Ovary (tissue), 9 donors: ENCODE data around the gene CTRB1. TPM values are rescaled to one million over a fixed set of nuclear protein-coding genes. Genes with fewer than 3 reads are reported as not detected.
A peak's percentile ranks its signal among the peaks of the same experiment; 100 is the strongest.

Experiments
- DNase-seq, 5 donors: peaks; one replicate each; pipeline ENCODE4 v3.0.0-alpha.2; 2019 to 2020
- H3K27ac ChIP-seq, 2 donors: fragments of 200-600 bp; one replicate each; pipeline versions ENCODE4 v1.5.1 to v1.8.0; 2019 to 2022
- H3K27me3 ChIP-seq: fragments of 200-600 bp; one replicate; pipeline ENCODE4 v1.8.0; 2022
- H3K36me3 ChIP-seq: fragments of 200-600 bp; sonication (generic); one replicate; pipeline ENCODE4 v1.5.1; 2019
- H3K4me1 ChIP-seq: one replicate; pipeline ENCODE4 v1.8.1; 2013; ENCODE audit warnings: mild to moderate bottlenecking, moderate library complexity; ENCODE audit not compliant: insufficient read depth
- H3K4me3 ChIP-seq: fragments of 200-600 bp; sonication (generic); one replicate; pipeline ENCODE4 v1.5.1; 2017
- H3K9me3 ChIP-seq, 2 donors: fragments of 200-600 bp in 1 of 2; sonication (generic) in 1 of 2; one replicate each; pipeline versions ENCODE4 v1.5.1 to v1.8.1; 2013 to 2019; ENCODE audit warnings: mild to moderate bottlenecking in 1 of 2, moderate library complexity in 1 of 2
- CTCF ChIP-seq, 3 donors: fragments of 450-650 bp in 2 of 3; fragments of 200-600 bp in 1 of 3; IDR thresholded peaks; one replicate each; pipeline versions ENCODE4 v1.5.1 to v1.8.0; 2016 to 2022; ENCODE audit warnings: antibody characterized with exemption in 3 of 3, mild to moderate bottlenecking in 1 of 3
- EP300 ChIP-seq: sonication (generic); formaldehyde crosslinking; IDR thresholded peaks from one replicate; pipeline ENCODE4 v1.6.1; 2017; ENCODE audit warnings: antibody characterized with exemption
- POLR2A ChIP-seq: fragments of 450-650 bp; IDR thresholded peaks from one replicate; pipeline ENCODE4 v1.6.1; 2017; ENCODE audit warnings: antibody characterized with exemption, mild to moderate bottlenecking, moderate library complexity
- WGBS, 3 donors: extraction: QIAGEN DNeasy Blood & Tissue Kit in 1 of 3; methylation state at CpG; one replicate each; pipeline versions ENCODE4 v1.1.5 to v1.1.7; 2013 to 2017; 5-methylcytosine and 5-hydroxymethylcytosine counted together
- intact Hi-C, 4 donors: fragments of 100-400 bp; cut with DNase I; formaldehyde crosslinking; loops; one replicate each; pipeline versions ENCODE4 v1.11.0 to v1.15.1; 2022 to 2023
- polyA plus RNA-seq, 2 donors: library from polyadenylated mRNA; stranded (reverse); fragments of 200-250 nt in 1 of 2; fragments of 350-450 nt in 1 of 2; fragmentation: Illumina TruSeq in 1 of 2; extraction: RNeasy Lipid Tissue Mini Kit (QIAGEN cat#74804) in 1 of 2; gene quantifications; one replicate each; pipeline ENCODE4 v1.2.3, GENCODE V29; 2013 to 2014
- total RNA-seq, 7 donors: library from RNA; depleted of rRNA in 2 of 7; stranded (reverse); fragments of >200 nt in 2 of 7; fragmentation: NEBNext Ultra II Directional in 3 of 7; extraction: Animal tissue kit (Norgen Biotek cat#: 25700) in 3 of 7; gene quantifications; one replicate each; pipeline versions ENCODE4 v1.1.0 to v1.2.4, GENCODE V29; 2016 to 2023
- donor health status: DM: no; HTN: no; CAD: no; lungs with moderate emphysema.
- donor health status: DM: no; HTN: no; CAD: no.
- donor health status: Bipolar disorder and iron deficiency.
- donor health status: DM: yes; HTN: yes; CAD: no.
- donor health status: DM: no; HTN: no; CAD: no.
- donor health status: DM: yes; HTN: yes; CAD: no.

The CTRB1 gene
- total and polyA plus RNA-seq, 9 donors: 0.67 to 14.7 (median 3.1) TPM; not detected in 4

- peaks cover 42% of the 10 kb centered on the region for H3K4me1 ChIP-seq
- H3K9me3 ChIP-seq: no peaks in the 10 kb centered on the region
- 49 to 56% (median 54%) methylated on average over 14 of the region's 14 CpGs for WGBS, 3 donors
- no peaks in the 10 kb centered on the region for H3K36me3 ChIP-seq
- intact Hi-C loops: no loop called here
- H3K27ac ChIP-seq: no peak overlapping the region
- no peak for TF ChIP-seq POLR2A
- no peak for TF ChIP-seq CTCF (IDR thresholded peaks at IDR 0.05)
- no peak for TF ChIP-seq EP300
- H3K4me3 ChIP-seq: no peak overlapping the region
- DNase-seq: peak; percentile 63 to 78 (median 71)
- no peaks in the 10 kb centered on the region for H3K27me3 ChIP-seq
Observed at GRCh38 chr16:75262104-75262799, 43.5 kb downstream of the CTRB1 start.

- 48 to 63% (median 53%) methylated on average over 5 of the region's 5 CpGs for WGBS, 3 donors
Observed at GRCh38 chr16:75262800-75263127, 44.0 kb downstream of the CTRB1 start.

GRCh38 chr16:75263291-75263962 is 44.6 kb downstream of the CTRB1 start:
- Histone ChIP-seq H3K27me3 (no peaks in the 10 kb centered on the region), H3K4me1 (peaks cover 38% of the 10 kb centered on the region), H3K36me3 (no peaks in the 10 kb centered on the region), H3K4me3 (no peak overlapping the region), H3K9me3 (no peaks in the 10 kb centered on the region), H3K27ac (peak overlapping the region in 1 of 2 donors; percentile 78)
- intact Hi-C loops: no loop called here
- 58 to 62% (median 60%) methylated on average over 14 of the region's 14 CpGs for WGBS, 3 donors
- TF ChIP-seq EP300 (no peak), CTCF (IDR thresholded peaks at IDR 0.05) (no peak), POLR2A (no peak)
- DNase-seq: no peak

More at GRCh38 chr16:75262800-75263127, 44.0 kb downstream of the CTRB1 start:
- H3K9me3 ChIP-seq: no peaks in the 10 kb centered on the region
- intact Hi-C loops: no loop called here
- H3K4me1 ChIP-seq: peaks cover 38% of the 10 kb centered on the region
- H3K4me3 ChIP-seq: no peak overlapping the region
- H3K27ac ChIP-seq: no peak overlapping the region
- H3K36me3 ChIP-seq: no peaks in the 10 kb centered on the region
- no peak for TF ChIP-seq POLR2A
- TF ChIP-seq CTCF (IDR thresholded peaks at IDR 0.05): no peak
- no peak for TF ChIP-seq EP300
- DNase-seq: no peak
- H3K27me3 ChIP-seq: no peaks in the 10 kb centered on the region

- peak overlapping the region; percentile 65 for H3K4me3 ChIP-seq
- no peaks in the 10 kb centered on the region for H3K36me3 ChIP-seq
- intact Hi-C loops: no loop called here
- H3K9me3 ChIP-seq: no peaks in the 10 kb centered on the region
- peaks cover 38% of the 10 kb centered on the region for H3K4me1 ChIP-seq
- H3K27ac ChIP-seq: peak overlapping the region in 1 of 2 donors; percentile 78
- no peaks in the 10 kb centered on the region for H3K27me3 ChIP-seq
- TF ChIP-seq POLR2A: no peak
- no peak for TF ChIP-seq CTCF (IDR thresholded peaks at IDR 0.05)
- no peak for TF ChIP-seq EP300
- DNase-seq: peak in 2 of 5 donors; percentile 38 to 45
- WGBS, 3 donors: 25 to 45% (median 30%) methylated on average over 8 of the region's 8 CpGs
Observed at GRCh38 chr16:75263963-75264445, 45.2 kb downstream of the CTRB1 start.
